Globus pallidus (tissue), 1 donor: ENCODE data around the gene E2F4.

Source experiments
- DNase-seq: peaks from one replicate; pipeline ENCODE4 v3.0.0-alpha.2; 2015; ENCODE audit warnings: low spot score

The E2F4 gene

GRCh38 chr16:67208154-67208896, 16.4 kb downstream of the E2F4 start:
- no peak for DNase-seq

GRCh38 chr16:67209565-67209964, 17.6 kb downstream of the E2F4 start:
- DNase-seq: no peak

GRCh38 chr16:67210069-67210937, 18.3 kb downstream of the E2F4 start:
- no peak for DNase-seq

- no peak for DNase-seq
These were observed 19.7 kb downstream of the E2F4 start for GRCh38 chr16:67211674-67212073.

GRCh38 chr16:67212766-67213165, 20.8 kb downstream of the E2F4 start:
- DNase-seq: no peak

- DNase-seq: no peak
These were observed 21.5 kb downstream of the E2F4 start for GRCh38 chr16:67213197-67214019.

GRCh38 chr16:67215706-67216105, 23.8 kb downstream of the E2F4 start:
- no peak for DNase-seq

- peak; percentile 40 for DNase-seq
These were observed 24.9 kb downstream of the E2F4 start for GRCh38 chr16:67216612-67217490.

GRCh38 chr16:67223992-67224391, 32.0 kb downstream of the E2F4 start:
- no peak for DNase-seq

- no peak for DNase-seq
These were observed 34.4 kb downstream of the E2F4 start for GRCh38 chr16:67226295-67226803.

- peak; percentile 95 for DNase-seq
These were observed 35.0 kb downstream of the E2F4 start, which contains the start of gene TMEM208 for GRCh38 chr16:67226804-67227566. TSS of gene TMEM208 (plus strand) at chr16:67227130. CDS start at chr16:67227219, 89 bp downstream.

- DNase-seq: no peak
These were observed 35.6 kb downstream of the E2F4 start for GRCh38 chr16:67227567-67227921.

GRCh38 chr16:67228034-67228785, 36.3 kb downstream of the E2F4 start:
- no peak for DNase-seq

GRCh38 chr16:67228905-67229304, 37.0 kb downstream of the E2F4 start:
- DNase-seq: no peak

- no peak for DNase-seq
These were observed 38.2 kb downstream of the E2F4 start for GRCh38 chr16:67229906-67230808.

GRCh38 chr16:67230809-67231660, 39.1 kb downstream of the E2F4 start:
- DNase-seq: no peak

- no peak for DNase-seq
These were observed 41.6 kb downstream of the E2F4 start for GRCh38 chr16:67233596-67233995.

GRCh38 chr16:67234180-67234597, 42.2 kb downstream of the E2F4 start:
- DNase-seq: no peak
